ENCODE measurements around the gene MEF2C. TPM values are rescaled to one million over a fixed set of nuclear protein-coding genes. Genes with fewer than 3 reads are reported as not detected.

MEF2C gene
- total and polyA plus RNA-seq, 7 donors, result 2.8 to 51.4 (median 32.1) TPM

- WGBS, 2 donors, result 90 to 95% methylated on average over 1 of the region's 1 CpG
- H3K36me3 ChIP-seq, result no peaks in the 10 kb centered on the region
Measured at GRCh38 chr5:88708021-88708420, 175.0 kb downstream of the MEF2C start.

GRCh38 chr5:88707216-88707965 is 175.6 kb downstream of the MEF2C start:
- Histone ChIP-seq H3K9me3 (no peaks in the 10 kb centered on the region), H3K36me3 (no peaks in the 10 kb centered on the region), H3K27me3 (no peaks in the 10 kb centered on the region), H3K4me3 (no peak overlapping the region), H3K4me1 (no peaks in the 10 kb centered on the region), H3K27ac (no peak overlapping the region)
- no peak for DNase-seq
- intact Hi-C loops (cut with DNase I), result no loop called here
- TF ChIP-seq CTCF (IDR thresholded peaks at IDR 0.05), result no peak
- no peak for TF ChIP-seq EP300 (IDR thresholded peaks at IDR 0.05)
- TF ChIP-seq POLR2A (IDR thresholded peaks at IDR 0.05), result no peak
- TF ChIP-seq POLR2AphosphoS5 (IDR thresholded peaks at IDR 0.05), result no peak
- WGBS, 2 donors, result 66 to 94% methylated on average over 4 of the region's 4 CpGs

More at GRCh38 chr5:88708021-88708420, 175.0 kb downstream of the MEF2C start:
- H3K9me3 ChIP-seq, result no peaks in the 10 kb centered on the region
- no peak for DNase-seq
- no peak overlapping the region for H3K4me3 ChIP-seq
- H3K4me1 ChIP-seq, result no peaks in the 10 kb centered on the region
- no peaks in the 10 kb centered on the region for H3K27me3 ChIP-seq
- H3K27ac ChIP-seq, result no peak overlapping the region
- TF ChIP-seq POLR2AphosphoS5 (IDR thresholded peaks at IDR 0.05), result no peak
- TF ChIP-seq CTCF (IDR thresholded peaks at IDR 0.05), result no peak
- intact Hi-C loops (cut with DNase I), result no loop called here

- Histone ChIP-seq H3K4me1 (no peaks in the 10 kb centered on the region), H3K36me3 (no peaks in the 10 kb centered on the region), H3K27ac (no peak overlapping the region), H3K4me3 (no peak overlapping the region), H3K9me3 (no peaks in the 10 kb centered on the region), H3K27me3 (peaks cover 0 to 24% (median 6%) of the 10 kb centered on the region in 3 donors)
- no peak for DNase-seq
- TF ChIP-seq POLR2AphosphoS5 (IDR thresholded peaks at IDR 0.05) (no peak), CTCF (IDR thresholded peaks at IDR 0.05) (no peak), EP300 (IDR thresholded peaks at IDR 0.05) (no peak), POLR2A (IDR thresholded peaks at IDR 0.05) (no peak)
- intact Hi-C loops (cut with DNase I), result no loop called here
- WGBS, 2 donors, result 79% methylated on average over 4 of the region's 4 CpGs
Measured at GRCh38 chr5:88702332-88702731, 180.7 kb downstream of the MEF2C start.

- TF ChIP-seq EP300 (IDR thresholded peaks at IDR 0.05) (no peak), POLR2AphosphoS5 (IDR thresholded peaks at IDR 0.05) (no peak), POLR2A (IDR thresholded peaks at IDR 0.05) (no peak), CTCF (IDR thresholded peaks at IDR 0.05) (no peak)
- peaks cover 3 to 46% (median 20%) of the 10 kb centered on the region in 3 donors for H3K27me3 ChIP-seq
- H3K4me3 ChIP-seq, result no peak overlapping the region
- H3K27ac ChIP-seq, result no peak overlapping the region
- DNase-seq, result no peak
- no peaks in the 10 kb centered on the region for H3K36me3 ChIP-seq
- peaks cover 0 to 4% (median 1%) of the 10 kb centered on the region in 4 donors for H3K4me1 ChIP-seq
- no peaks in the 10 kb centered on the region for H3K9me3 ChIP-seq
- intact Hi-C loops (cut with DNase I), result no loop called here
Measured at GRCh38 chr5:88700121-88700520, 182.9 kb downstream of the MEF2C start.

GRCh38 chr5:88698290-88698689 is 184.7 kb downstream of the MEF2C start:
- Histone ChIP-seq H3K27ac (no peak overlapping the region), H3K27me3 (peaks cover 20 to 64% (median 37%) of the 10 kb centered on the region in 3 donors), H3K4me1 (peaks cover 0 to 5% (median 1%) of the 10 kb centered on the region in 4 donors), H3K4me3 (no peak overlapping the region), H3K9me3 (no peaks in the 10 kb centered on the region), H3K36me3 (no peaks in the 10 kb centered on the region)
- no peak for DNase-seq
- WGBS, 2 donors, result 50 to 72% methylated on average over 1 of the region's 1 CpG
- intact Hi-C loops (cut with DNase I), result no loop called here
- TF ChIP-seq POLR2A (IDR thresholded peaks at IDR 0.05) (no peak), CTCF (IDR thresholded peaks at IDR 0.05) (no peak), POLR2AphosphoS5 (IDR thresholded peaks at IDR 0.05) (no peak), EP300 (IDR thresholded peaks at IDR 0.05) (no peak)

Measured in sigmoid colon (tissue), 7 donors.